22Rv1 (cell line): Measurements from ENCODE around the gene PANX2.

ENCODE experiments used
- H3K27ac ChIP-seq: fragments of 450-650 bp; 2 replicates; pipeline ENCODE4 v1.5.1; 2017
- ZFX ChIP-seq: fragments of 450-650 bp; IDR thresholded peaks from 2 replicates; pipeline ENCODE4 v1.6.1; 2017; ENCODE audit warnings: antibody characterized with exemption, borderline replicate concordance
- TF ChIP-seq, protein P1 (sequence below): fragments of 450-650 bp; IDR thresholded peaks from 2 replicates; pipeline ENCODE4 v1.5.1; 2017; ENCODE audit warnings: mild to moderate bottlenecking

The PANX2 gene

DNA sequence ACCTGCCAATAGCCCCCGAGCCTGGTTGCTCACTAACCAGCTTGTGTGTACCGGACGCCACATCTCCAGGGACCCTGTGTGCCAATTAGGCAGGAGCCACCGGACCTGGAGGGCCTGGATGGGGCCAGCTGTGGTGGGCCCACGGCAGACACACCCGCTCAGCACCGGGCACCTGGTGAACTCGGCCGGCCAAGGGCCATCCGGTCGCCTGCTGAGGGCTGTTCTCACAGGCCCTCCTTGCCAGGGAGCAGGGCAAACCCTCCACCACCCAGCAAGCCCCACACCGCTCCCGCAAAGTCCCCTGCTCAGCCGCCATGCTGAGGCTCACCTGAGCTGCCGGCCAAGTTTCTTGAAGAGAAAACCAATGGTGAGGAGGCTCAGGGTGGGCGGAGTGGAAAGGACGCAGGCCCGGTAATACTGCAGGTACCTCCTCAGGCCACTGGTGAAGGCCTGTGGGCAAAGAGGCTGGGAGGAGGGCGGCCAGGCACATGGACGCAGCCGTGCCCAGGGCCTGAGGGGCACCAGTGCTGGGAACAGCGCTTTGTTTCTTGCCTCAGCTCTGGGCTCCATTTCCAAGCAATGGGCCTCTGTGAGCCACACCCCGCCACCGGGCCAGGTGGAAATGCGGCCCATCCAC lies 57.2 kb downstream of the PANX2 start:
- no peak overlapping the region for H3K27ac ChIP-seq
- TF ChIP-seq ZFX: no peak
- TF ChIP-seq, protein P1, sequence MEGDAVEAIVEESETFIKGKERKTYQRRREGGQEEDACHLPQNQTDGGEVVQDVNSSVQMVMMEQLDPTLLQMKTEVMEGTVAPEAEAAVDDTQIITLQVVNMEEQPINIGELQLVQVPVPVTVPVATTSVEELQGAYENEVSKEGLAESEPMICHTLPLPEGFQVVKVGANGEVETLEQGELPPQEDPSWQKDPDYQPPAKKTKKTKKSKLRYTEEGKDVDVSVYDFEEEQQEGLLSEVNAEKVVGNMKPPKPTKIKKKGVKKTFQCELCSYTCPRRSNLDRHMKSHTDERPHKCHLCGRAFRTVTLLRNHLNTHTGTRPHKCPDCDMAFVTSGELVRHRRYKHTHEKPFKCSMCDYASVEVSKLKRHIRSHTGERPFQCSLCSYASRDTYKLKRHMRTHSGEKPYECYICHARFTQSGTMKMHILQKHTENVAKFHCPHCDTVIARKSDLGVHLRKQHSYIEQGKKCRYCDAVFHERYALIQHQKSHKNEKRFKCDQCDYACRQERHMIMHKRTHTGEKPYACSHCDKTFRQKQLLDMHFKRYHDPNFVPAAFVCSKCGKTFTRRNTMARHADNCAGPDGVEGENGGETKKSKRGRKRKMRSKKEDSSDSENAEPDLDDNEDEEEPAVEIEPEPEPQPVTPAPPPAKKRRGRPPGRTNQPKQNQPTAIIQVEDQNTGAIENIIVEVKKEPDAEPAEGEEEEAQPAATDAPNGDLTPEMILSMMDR: no peak

GRCh38 chr22:50228366-50228765 lies 57.8 kb downstream of the PANX2 start:
- no peak overlapping the region for H3K27ac ChIP-seq
- TF ChIP-seq, protein P1: no peak
- TF ChIP-seq ZFX: no peak

DNA sequence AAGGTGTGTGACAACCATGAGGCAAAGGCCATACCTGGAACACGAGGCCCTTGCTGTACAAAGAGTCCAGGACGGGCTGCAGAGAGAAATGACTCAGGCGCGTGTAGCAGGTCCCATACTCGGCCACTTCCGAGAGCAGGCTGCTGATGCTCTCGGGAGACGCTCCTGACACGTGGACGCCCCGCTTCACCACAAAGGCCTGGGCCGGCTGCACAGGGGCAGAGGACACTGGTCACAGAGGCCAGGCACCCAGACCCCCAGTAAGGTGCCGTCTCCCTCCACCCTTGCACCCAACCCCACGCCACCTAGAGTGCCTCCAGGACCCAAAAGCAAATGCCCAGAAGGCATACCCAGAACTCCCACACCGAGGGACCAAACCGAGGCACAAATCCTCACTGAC lies 58.8 kb downstream of the PANX2 start:
- no peak overlapping the region for H3K27ac ChIP-seq
- TF ChIP-seq ZFX: no peak
- TF ChIP-seq, protein P1: no peak
